ENCODE measurements around the gene CD48.
"Not testable (repeated sequence)": the region's sequence is repeated elsewhere in the genome, so short reads cannot be mapped to it uniquely, and the experiment has no call there.

Gene CD48

GRCh38 chr1:160710517-160711252 lies 937 bp downstream of the CD48 start:
- DNase-seq = no peak

GRCh38 chr1:160709715-160710114 lies 1.9 kb downstream of the CD48 start:
- DNase-seq = no peak

- DNase-seq = no peak
These were observed 2.8 kb downstream of the CD48 start for GRCh38 chr1:160708801-160709200.

GRCh38 chr1:160708118-160708517 lies 3.5 kb downstream of the CD48 start:
- no peak for DNase-seq

- DNase-seq = no peak
These were observed 4.2 kb downstream of the CD48 start for GRCh38 chr1:160707236-160708064.

- DNase-seq = no peak
These were observed 4.9 kb downstream of the CD48 start for GRCh38 chr1:160706526-160707235.

- DNase-seq = no peak
These were observed 5.9 kb downstream of the CD48 start for GRCh38 chr1:160705742-160706141.

- not testable (repeated sequence) for DNase-seq
These were observed 6.4 kb downstream of the CD48 start for GRCh38 chr1:160705212-160705621.

GRCh38 chr1:160704250-160704649 lies 7.4 kb downstream of the CD48 start:
- no peak for DNase-seq

- no peak for DNase-seq
These were observed 9.5 kb downstream of the CD48 start for GRCh38 chr1:160702100-160702499.

- DNase-seq = not testable (repeated sequence)
These were observed 19.2 kb downstream of the CD48 start for GRCh38 chr1:160692390-160692789.

GRCh38 chr1:160685266-160685665 lies 26.4 kb downstream of the CD48 start:
- DNase-seq = no peak

- DNase-seq = no peak
These were observed 28.4 kb downstream of the CD48 start for GRCh38 chr1:160682983-160683865.

- no peak for DNase-seq
These were observed 29.8 kb downstream of the CD48 start for GRCh38 chr1:160681891-160682140.

GRCh38 chr1:160681066-160681890 lies 30.3 kb downstream of the CD48 start:
- no peak for DNase-seq

- DNase-seq = no peak
These were observed 31.2 kb downstream of the CD48 start for GRCh38 chr1:160680399-160680798.

GRCh38 chr1:160679893-160680292 lies 31.7 kb downstream of the CD48 start:
- DNase-seq = no peak

- no peak for DNase-seq
These were observed 34.6 kb downstream of the CD48 start for GRCh38 chr1:160676869-160677597.

GRCh38 chr1:160675641-160676410 lies 35.8 kb downstream of the CD48 start:
- no peak for DNase-seq

GRCh38 chr1:160674415-160674814 lies 37.2 kb downstream of the CD48 start:
- DNase-seq = no peak
